ENCODE measurements around the gene NPFF. TPM values are rescaled to one million over a fixed set of nuclear protein-coding genes. Genes with fewer than 3 reads are reported as not detected.

The NPFF gene
- polyA plus RNA-seq, 2 of the 4 experiments (the other 2 are of a cell fraction) = 0.17 TPM; not detected in 1

- H3K4me2 ChIP-seq = no peak overlapping the region
- no peak overlapping the region for H3K27ac ChIP-seq
- 74% methylated on average over 3 of the region's 3 CpGs for WGBS (ENCODE audit: missing lambda C conversion rate)
- no peaks in the 10 kb centered on the region for H3K9me3 ChIP-seq
- TF ChIP-seq, protein P1, sequence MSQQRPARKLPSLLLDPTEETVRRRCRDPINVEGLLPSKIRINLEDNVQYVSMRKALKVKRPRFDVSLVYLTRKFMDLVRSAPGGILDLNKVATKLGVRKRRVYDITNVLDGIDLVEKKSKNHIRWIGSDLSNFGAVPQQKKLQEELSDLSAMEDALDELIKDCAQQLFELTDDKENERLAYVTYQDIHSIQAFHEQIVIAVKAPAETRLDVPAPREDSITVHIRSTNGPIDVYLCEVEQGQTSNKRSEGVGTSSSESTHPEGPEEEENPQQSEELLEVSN (IDR thresholded peaks at IDR 0.05; ENCODE audit: borderline replicate concordance, low read depth) = no peak
- TF ChIP-seq, protein P2, sequence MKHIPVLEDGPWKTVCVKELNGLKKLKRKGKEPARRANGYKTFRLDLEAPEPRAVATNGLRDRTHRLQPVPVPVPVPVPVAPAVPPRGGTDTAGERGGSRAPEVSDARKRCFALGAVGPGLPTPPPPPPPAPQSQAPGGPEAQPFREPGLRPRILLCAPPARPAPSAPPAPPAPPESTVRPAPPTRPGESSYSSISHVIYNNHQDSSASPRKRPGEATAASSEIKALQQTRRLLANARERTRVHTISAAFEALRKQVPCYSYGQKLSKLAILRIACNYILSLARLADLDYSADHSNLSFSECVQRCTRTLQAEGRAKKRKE (CRISPR knock-in tag; IDR thresholded peaks at IDR 0.05; ENCODE audit: low read depth) = no peak
- TF ChIP-seq RARB (CRISPR knock-in tag; IDR thresholded peaks at IDR 0.05) = no peak
- TF ChIP-seq KDM1A (IDR thresholded peaks at IDR 0.05; ENCODE audit: low read depth) = no peak
- no peak for TF ChIP-seq ZNF302 (CRISPR knock-in tag; IDR thresholded peaks at IDR 0.05)
- 0 out of 2 replicates have a peak, but pooled peaks have one; percentile 20 for TF ChIP-seq POLR2AphosphoS2 (conservative IDR thresholded peaks at IDR 0.05; ENCODE audit: low read length)
- no peak for TF ChIP-seq GATA3 (IDR thresholded peaks at IDR 0.05; ENCODE audit: borderline replicate concordance)
- no peak for TF ChIP-seq KDM5A (IDR thresholded peaks at IDR 0.05)
- no peak for TF ChIP-seq HEYL (CRISPR knock-in tag; IDR thresholded peaks at IDR 0.05)
- no peak for TF ChIP-seq NPAS2 (CRISPR knock-in tag; IDR thresholded peaks at IDR 0.05; ENCODE audit: borderline replicate concordance)
- no peak for TF ChIP-seq HOXB13 (CRISPR knock-in tag; IDR thresholded peaks at IDR 0.05; ENCODE audit: low read depth)
- no peak for TF ChIP-seq RAD21 (conservative IDR thresholded peaks at IDR 0.05 in 1 of 2, IDR thresholded peaks at IDR 0.05 in 1 of 2)
- TF ChIP-seq JUN (IDR thresholded peaks at IDR 0.05) = 0 out of 5 replicates have a peak, but pooled peaks of 1 of the 2 experiments have one; percentile 27
- TF ChIP-seq ESRRA (IDR thresholded peaks at IDR 0.05; ENCODE audit: borderline replicate concordance, low read length) = no peak
- no peak for TF ChIP-seq SREBF2 (IDR thresholded peaks at IDR 0.05)
- TF ChIP-seq RNF2 (IDR thresholded peaks at IDR 0.05; ENCODE audit: borderline replicate concordance, low read depth) = no peak
- no peak for TF ChIP-seq BCL3 (IDR thresholded peaks at IDR 0.05)
- H3K4me3 ChIP-seq = no peak overlapping the region
- ChIA-PET CTCF (interaction anchor here (1.0 to 2.1 kb wide), 3 partner anchors 15 to 116 kb away, joined by 3 to 7 read pairs (median 4); no protein-coding TSS in a partner anchor), POLR2A (no interaction called here)
- DNase-seq (ENCODE audit: low read depth in 1 of 2, low spot score in 1 of 2) = no peak
- H3K4me1 ChIP-seq = peaks cover 54% of the 10 kb centered on the region; the same call in 2 of the 3 replicates
- ATAC-seq = no peak
- FAIRE-seq = no peak
Measured at GRCh38 chr12:53461059-53461458, 46.2 kb downstream of the NPFF start.

- H3K27ac ChIP-seq = no peak overlapping the region
- no peak for FAIRE-seq
- peaks cover 59% of the 10 kb centered on the region for H3K4me1 ChIP-seq
- no peak overlapping the region for H3K4me3 ChIP-seq
- no peak for DNase-seq (ENCODE audit: low read depth in 1 of 2, low spot score in 1 of 2)
- CTCF ChIA-PET = interaction anchor here (1.2 to 2.2 kb wide), 3 partner anchors 8 to 17 kb away, joined by 3 to 12 read pairs (median 3); no protein-coding TSS in a partner anchor
- 92% methylated on average over 4 of the region's 4 CpGs for WGBS (ENCODE audit: missing lambda C conversion rate)
- no peak overlapping the region for H3K4me2 ChIP-seq
- TF ChIP-seq, protein P1 (IDR thresholded peaks at IDR 0.05; ENCODE audit: borderline replicate concordance, low read depth) = no peak
- TF ChIP-seq ZC3H11A (IDR thresholded peaks at IDR 0.05) (no peak), EHMT2 (IDR thresholded peaks at IDR 0.05; ENCODE audit: low read depth) (no peak), TP53 (CRISPR knock-in tag; IDR thresholded peaks at IDR 0.05) (no peak), PBX3 (IDR thresholded peaks at IDR 0.05) (no peak), ZFP36 (IDR thresholded peaks at IDR 0.05; ENCODE audit: borderline replicate concordance, partially characterized antibody) (no peak), REST (IDR thresholded peaks at IDR 0.05) (no peak), KDM5A (IDR thresholded peaks at IDR 0.05) (no peak)
- H3K9me3 ChIP-seq = no peaks in the 10 kb centered on the region
- ATAC-seq = no peak
- POLR2A ChIA-PET = interaction anchor here (0.8 to 1.4 kb wide), 2 partner anchors 15 to 18 kb away, joined by 3 to 4 read pairs; no protein-coding TSS in a partner anchor
Measured at GRCh38 chr12:53459097-53459496, 48.2 kb downstream of the NPFF start.

All from A549 (cell line).